ENCODE data around the gene RNF150. TPM values are rescaled to one million over a fixed set of nuclear protein-coding genes. Genes with fewer than 3 reads are reported as not detected.

RNF150 gene
- total RNA-seq, 4 donors from 2014 or later, result 10.2 to 34.5 (median 24.2) TPM

DNA sequence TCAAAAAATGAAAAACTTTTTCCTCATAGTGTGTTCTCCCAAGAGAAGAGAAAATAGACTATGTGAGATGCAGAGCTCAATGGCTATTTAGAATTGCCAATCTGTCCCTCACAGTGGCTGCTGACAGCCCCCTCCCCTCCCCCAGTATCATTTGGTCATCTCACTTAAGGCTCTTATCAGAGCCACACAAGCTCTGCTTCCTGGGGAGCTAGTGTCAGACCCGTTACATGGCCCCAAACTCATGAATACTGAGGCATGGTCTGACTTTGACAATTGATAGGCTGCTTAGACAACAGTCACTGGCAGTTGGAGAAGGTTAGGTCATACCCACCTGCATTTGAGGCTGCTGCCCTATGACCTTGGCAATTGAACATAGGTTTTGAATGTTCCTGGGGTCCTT is 15.3 kb downstream of the RNF150 start:
- Histone ChIP-seq H3K27me3 (no peaks in the 10 kb centered on the region), H3K4me3 (replicated peaks in 1 of 3) (no peak overlapping the region), H3K9me3 (no peaks in the 10 kb centered on the region), H3K27ac (no peak overlapping the region), H3K36me3 (no peaks in the 10 kb centered on the region), H3K4me1 (no peaks in the 10 kb centered on the region)
- 83 to 86% methylated on average over 1 of the region's 1 CpG for WGBS, 2 donors
- DNase-seq, result no peak
- TF ChIP-seq POLR2A (IDR thresholded peaks at IDR 0.05), result no peak
- TF ChIP-seq, protein P1, sequence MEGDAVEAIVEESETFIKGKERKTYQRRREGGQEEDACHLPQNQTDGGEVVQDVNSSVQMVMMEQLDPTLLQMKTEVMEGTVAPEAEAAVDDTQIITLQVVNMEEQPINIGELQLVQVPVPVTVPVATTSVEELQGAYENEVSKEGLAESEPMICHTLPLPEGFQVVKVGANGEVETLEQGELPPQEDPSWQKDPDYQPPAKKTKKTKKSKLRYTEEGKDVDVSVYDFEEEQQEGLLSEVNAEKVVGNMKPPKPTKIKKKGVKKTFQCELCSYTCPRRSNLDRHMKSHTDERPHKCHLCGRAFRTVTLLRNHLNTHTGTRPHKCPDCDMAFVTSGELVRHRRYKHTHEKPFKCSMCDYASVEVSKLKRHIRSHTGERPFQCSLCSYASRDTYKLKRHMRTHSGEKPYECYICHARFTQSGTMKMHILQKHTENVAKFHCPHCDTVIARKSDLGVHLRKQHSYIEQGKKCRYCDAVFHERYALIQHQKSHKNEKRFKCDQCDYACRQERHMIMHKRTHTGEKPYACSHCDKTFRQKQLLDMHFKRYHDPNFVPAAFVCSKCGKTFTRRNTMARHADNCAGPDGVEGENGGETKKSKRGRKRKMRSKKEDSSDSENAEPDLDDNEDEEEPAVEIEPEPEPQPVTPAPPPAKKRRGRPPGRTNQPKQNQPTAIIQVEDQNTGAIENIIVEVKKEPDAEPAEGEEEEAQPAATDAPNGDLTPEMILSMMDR (IDR thresholded peaks at IDR 0.05), result no peak
- intact Hi-C loops (cut with DNase I), result no loop called here

DNA sequence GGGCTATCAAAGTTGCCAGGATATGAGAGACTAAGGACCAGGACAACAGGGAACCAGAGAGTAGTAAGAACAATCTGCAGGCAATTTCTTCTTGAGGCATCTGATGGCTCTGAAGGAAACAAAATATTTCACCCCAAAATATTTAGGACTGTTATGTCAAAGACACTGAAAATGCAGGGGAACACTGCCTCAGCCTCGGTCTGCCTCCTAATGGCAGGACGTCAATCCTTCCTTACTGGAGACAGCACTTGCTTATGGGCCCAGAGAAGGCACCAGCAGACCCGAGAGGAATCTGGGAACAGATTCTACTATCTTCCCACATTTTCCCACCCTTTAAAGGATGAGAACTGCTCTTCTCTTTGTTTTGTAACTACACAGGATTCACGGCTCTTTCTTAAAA is 23.3 kb downstream of the RNF150 start:
- Histone ChIP-seq H3K4me3 (replicated peaks in 1 of 3) (no peak overlapping the region), H3K27me3 (no peaks in the 10 kb centered on the region), H3K27ac (no peak overlapping the region), H3K36me3 (no peaks in the 10 kb centered on the region), H3K4me1 (no peaks in the 10 kb centered on the region), H3K9me3 (no peaks in the 10 kb centered on the region)
- DNase-seq, result no peak
- WGBS, 2 donors, result 71 to 95% methylated on average over 4 of the region's 4 CpGs
- intact Hi-C loops (cut with DNase I), result no loop called here
- TF ChIP-seq POLR2A (IDR thresholded peaks at IDR 0.05), result no peak
- TF ChIP-seq, protein P1 (IDR thresholded peaks at IDR 0.05), result no peak

DNA sequence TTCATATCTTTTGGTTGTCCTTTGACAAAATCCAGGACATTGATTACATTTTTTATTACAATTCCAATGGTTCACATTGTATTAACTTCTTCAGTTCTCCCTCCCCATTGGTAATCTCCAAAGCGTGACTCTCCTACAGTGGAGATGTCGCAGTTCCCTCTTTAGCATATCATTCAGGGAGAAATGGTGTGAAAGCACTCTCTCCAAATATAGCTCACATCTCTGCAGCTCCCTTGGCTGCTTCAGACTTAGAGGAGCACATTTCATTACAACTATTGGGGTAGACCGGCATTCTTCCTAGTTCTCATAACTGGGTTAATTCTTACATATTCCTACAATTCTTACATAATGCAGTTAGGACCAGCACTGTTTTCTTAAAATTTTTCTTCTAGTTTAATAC is 25.3 kb downstream of the RNF150 start:
- no peaks in the 10 kb centered on the region for H3K9me3 ChIP-seq
- intact Hi-C loops (cut with DNase I), result no loop called here
- no peak overlapping the region for H3K27ac ChIP-seq
- TF ChIP-seq POLR2A (IDR thresholded peaks at IDR 0.05), result no peak
- TF ChIP-seq, protein P1 (IDR thresholded peaks at IDR 0.05), result no peak
- H3K27me3 ChIP-seq, result no peaks in the 10 kb centered on the region
- H3K36me3 ChIP-seq, result no peaks in the 10 kb centered on the region
- H3K4me1 ChIP-seq, result no peaks in the 10 kb centered on the region
- no peak overlapping the region for H3K4me3 ChIP-seq (replicated peaks in 1 of 3)
- WGBS, 2 donors, result 97 to 98% methylated on average over 3 of the region's 3 CpGs
- no peak for DNase-seq

DNA sequence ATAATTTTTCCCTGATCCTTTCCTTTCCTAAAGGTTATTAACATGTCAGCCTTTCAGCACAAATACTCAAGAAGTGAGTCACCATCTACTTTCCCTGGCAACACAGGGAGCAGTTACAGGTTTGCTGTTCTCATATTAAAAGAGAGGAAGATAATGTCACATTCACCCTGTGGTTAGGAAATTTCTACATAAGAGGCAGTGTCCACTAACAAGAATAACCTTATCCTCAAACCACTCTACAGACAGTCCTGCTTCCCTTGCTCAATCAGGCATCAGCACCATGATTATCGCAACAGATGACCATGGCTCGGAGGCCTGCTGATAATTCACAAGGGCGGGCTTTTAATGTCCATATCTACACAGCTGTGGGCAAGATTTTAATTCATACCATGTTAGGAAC is 30.9 kb downstream of the RNF150 start:
- Histone ChIP-seq H3K36me3 (no peaks in the 10 kb centered on the region), H3K4me1 (no peaks in the 10 kb centered on the region), H3K4me3 (replicated peaks in 1 of 3) (no peak overlapping the region), H3K27ac (no peak overlapping the region), H3K9me3 (no peaks in the 10 kb centered on the region), H3K27me3 (no peaks in the 10 kb centered on the region)
- intact Hi-C loops (cut with DNase I), result no loop called here
- no peak for DNase-seq
- WGBS, 2 donors, result 96 to 98% methylated on average over 3 of the region's 3 CpGs
- TF ChIP-seq POLR2A (IDR thresholded peaks at IDR 0.05), result no peak
- TF ChIP-seq, protein P1 (IDR thresholded peaks at IDR 0.05), result no peak

DNA sequence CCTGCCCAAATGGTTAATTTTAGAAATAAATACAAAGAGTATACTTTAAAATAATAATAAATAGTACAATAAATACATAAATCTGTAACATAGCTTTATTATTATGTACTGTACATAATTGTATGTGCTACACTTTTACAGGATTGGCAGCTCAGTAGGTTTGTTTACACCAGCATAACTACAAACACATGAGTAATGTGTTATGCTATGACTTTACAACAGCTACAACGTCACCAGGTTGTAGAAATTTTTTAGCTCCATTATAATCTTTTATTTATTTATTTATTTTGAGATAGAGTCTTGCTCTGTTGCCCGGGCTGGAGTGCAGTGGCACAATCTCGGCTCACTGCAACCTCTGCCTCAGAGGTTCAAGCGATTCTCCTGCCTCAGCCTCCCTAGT is 31.8 kb downstream of the RNF150 start:
- Histone ChIP-seq H3K36me3 (no peaks in the 10 kb centered on the region), H3K27me3 (no peaks in the 10 kb centered on the region), H3K4me1 (no peaks in the 10 kb centered on the region), H3K9me3 (no peaks in the 10 kb centered on the region), H3K27ac (no peak overlapping the region), H3K4me3 (replicated peaks in 1 of 3) (no peak overlapping the region)
- no peak for TF ChIP-seq POLR2A (IDR thresholded peaks at IDR 0.05)
- TF ChIP-seq, protein P1 (IDR thresholded peaks at IDR 0.05), result no peak
- WGBS, 2 donors, result 90 to 94% methylated on average over 4 of the region's 4 CpGs
- DNase-seq, result no peak
- intact Hi-C loops (cut with DNase I), result no loop called here

Data from thyroid gland (tissue), 4 donors.